ENCODE data around the gene BCAS4.

DNA sequence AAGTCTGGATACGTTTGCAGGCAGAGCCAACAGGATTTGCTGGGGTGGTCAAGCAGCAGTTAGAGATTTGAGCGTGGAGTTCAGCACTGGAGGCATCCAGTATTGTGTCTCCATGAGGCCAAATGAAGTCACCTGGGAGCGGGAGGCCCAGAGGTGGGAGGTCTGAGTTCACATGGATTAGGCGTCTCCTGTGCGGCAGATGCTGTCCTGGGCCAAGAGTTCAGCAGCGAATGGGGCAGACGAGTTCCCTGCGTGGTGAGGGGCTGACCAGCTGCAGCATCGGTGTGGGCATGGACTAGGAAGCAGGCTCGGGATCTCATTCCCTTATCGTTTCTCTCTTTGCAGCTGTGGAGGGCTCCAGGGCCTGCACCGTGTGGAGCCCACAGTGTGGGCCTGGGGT is 66.2 kb downstream of the BCAS4 start:
- TF ChIP-seq, protein P1, sequence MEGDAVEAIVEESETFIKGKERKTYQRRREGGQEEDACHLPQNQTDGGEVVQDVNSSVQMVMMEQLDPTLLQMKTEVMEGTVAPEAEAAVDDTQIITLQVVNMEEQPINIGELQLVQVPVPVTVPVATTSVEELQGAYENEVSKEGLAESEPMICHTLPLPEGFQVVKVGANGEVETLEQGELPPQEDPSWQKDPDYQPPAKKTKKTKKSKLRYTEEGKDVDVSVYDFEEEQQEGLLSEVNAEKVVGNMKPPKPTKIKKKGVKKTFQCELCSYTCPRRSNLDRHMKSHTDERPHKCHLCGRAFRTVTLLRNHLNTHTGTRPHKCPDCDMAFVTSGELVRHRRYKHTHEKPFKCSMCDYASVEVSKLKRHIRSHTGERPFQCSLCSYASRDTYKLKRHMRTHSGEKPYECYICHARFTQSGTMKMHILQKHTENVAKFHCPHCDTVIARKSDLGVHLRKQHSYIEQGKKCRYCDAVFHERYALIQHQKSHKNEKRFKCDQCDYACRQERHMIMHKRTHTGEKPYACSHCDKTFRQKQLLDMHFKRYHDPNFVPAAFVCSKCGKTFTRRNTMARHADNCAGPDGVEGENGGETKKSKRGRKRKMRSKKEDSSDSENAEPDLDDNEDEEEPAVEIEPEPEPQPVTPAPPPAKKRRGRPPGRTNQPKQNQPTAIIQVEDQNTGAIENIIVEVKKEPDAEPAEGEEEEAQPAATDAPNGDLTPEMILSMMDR (IDR thresholded peaks at IDR 0.05; ENCODE audit: insufficient read depth, low read depth, low read length): no peak
- no peak for TF ChIP-seq EZH2 (IDR thresholded peaks at IDR 0.05; ENCODE audit: insufficient read depth, low read length)
